AG09309 (cell line): Measurements from ENCODE around the gene HOXD9.

Experiments
- DNase-seq: peaks from one replicate; pipeline ENCODE4 v3.0.0-alpha.2; 2010; ENCODE audit warnings: low read depth
- H3K4me3 ChIP-seq: 2 replicates; pipeline ENCODE4 v1.5.1; 2011; ENCODE audit warnings: mild to moderate bottlenecking, low read depth, low read length, moderate library complexity; ENCODE audit not compliant: control insufficient read depth
- TF ChIP-seq, protein P1 (sequence below): IDR thresholded peaks from 2 replicates; pipeline ENCODE4 v1.5.1; 2011; ENCODE audit warnings: mild to moderate bottlenecking, low read depth, low read length, inconsistent platforms; ENCODE audit not compliant: insufficient read depth, control insufficient read depth; ENCODE audit errors: missing control alignments

The HOXD9 gene

DNA sequence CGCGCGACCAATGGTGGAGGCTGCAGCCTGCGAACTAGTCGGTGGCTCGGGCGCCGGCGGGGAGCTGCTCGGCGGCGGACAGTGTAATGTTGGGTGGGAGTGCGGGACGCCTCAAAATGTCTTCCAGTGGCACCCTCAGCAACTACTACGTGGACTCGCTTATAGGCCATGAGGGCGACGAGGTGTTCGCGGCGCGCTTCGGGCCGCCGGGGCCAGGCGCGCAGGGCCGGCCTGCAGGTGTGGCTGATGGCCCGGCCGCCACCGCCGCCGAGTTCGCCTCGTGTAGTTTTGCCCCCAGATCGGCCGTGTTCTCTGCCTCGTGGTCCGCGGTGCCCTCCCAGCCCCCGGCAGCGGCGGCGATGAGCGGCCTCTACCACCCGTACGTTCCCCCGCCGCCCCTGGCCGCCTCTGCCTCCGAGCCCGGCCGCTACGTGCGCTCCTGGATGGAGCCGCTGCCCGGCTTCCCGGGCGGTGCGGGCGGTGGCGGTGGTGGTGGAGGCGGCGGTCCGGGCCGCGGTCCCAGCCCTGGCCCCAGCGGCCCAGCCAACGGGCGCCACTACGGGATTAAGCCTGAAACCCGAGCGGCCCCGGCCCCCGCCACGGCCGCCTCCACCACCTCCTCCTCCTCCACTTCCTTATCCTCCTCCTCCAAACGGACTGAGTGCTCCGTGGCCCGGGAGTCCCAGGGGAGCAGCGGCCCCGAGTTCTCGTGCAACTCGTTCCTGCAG, at the start of gene HOXD9:
Gene HOXD9, plus strand, starts transcription at position 37 of the 728 bp plus-strand sequence. Its CDS starts 50 bp downstream, at position 87.
- no peak for DNase-seq
- peak within 1 kb of the TSS; percentile 8; the same call in 1 of the 2 replicates for H3K4me3 ChIP-seq
- TF ChIP-seq, protein P1, sequence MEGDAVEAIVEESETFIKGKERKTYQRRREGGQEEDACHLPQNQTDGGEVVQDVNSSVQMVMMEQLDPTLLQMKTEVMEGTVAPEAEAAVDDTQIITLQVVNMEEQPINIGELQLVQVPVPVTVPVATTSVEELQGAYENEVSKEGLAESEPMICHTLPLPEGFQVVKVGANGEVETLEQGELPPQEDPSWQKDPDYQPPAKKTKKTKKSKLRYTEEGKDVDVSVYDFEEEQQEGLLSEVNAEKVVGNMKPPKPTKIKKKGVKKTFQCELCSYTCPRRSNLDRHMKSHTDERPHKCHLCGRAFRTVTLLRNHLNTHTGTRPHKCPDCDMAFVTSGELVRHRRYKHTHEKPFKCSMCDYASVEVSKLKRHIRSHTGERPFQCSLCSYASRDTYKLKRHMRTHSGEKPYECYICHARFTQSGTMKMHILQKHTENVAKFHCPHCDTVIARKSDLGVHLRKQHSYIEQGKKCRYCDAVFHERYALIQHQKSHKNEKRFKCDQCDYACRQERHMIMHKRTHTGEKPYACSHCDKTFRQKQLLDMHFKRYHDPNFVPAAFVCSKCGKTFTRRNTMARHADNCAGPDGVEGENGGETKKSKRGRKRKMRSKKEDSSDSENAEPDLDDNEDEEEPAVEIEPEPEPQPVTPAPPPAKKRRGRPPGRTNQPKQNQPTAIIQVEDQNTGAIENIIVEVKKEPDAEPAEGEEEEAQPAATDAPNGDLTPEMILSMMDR, result no peak

DNA sequence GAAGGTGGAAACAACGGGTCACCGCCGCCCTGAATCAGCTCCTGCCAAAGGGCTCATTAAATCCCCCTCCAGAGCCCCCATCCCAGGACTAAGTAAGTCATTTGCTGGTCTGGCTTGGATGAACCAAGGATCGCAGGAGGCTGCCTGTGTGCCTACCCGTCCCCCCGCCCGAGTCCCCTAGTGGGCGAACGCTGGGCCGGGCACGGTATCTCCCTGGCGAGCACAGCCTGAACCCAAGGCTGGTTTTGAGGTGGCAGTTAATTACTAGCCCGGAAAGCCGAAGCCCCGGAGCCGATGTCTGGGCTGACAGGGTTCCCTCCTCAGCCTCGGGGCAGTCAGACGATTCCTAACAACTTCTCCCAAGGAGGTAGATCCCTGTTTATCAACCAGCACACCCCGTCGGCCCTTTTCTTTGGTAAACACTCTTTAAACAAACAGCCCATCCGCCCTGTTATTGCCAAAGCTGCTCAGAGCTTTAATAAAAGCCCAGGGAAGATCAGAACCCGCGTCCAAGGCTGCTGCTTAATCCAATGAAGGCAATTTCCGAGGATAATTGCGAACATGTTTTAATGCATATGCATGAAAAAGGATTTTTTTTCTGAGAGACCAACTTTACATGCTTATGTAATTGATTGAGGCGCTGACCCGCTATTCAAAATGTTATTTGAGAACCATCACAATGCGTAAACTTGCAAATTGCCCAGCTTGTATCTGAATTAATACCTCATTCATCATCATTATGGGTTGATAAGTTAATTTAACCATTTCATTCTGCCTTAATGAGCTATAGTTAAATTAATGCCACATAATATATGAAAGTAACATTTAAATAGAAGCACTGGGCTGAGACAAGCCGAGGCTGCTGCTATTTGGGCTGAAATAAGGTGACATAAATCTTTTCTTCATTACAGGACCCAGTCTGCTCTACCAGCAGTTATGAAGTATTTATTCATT, 49.3 kb upstream of the HOXD9 start:
- TF ChIP-seq, protein P1, result no peak
- H3K4me3 ChIP-seq, result no peak overlapping the region
- DNase-seq, result no peak

DNA sequence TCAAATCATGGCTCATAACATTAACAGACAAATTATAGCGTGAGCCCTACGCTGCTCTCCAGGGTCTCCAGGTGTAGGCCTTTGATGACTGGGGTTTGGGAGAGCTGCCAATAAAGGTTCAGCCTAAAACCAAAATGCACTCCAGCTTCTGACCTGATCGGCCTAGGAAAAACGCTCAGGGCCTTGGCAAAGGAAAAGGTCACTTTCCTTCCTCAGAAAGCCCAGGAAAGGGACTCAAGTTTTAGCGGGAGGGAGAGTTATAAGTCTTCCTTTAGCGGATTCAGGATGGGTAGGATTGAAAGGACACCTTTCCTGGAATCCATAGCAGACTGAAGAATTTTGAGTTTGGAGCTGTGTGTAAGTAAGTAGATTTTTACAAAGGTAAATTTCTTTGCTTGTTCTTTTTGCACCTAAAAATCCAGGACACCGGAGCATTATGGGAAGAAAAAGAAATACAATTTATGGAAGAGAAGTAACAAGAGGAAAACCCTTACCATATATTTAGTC, 47.5 kb upstream of the HOXD9 start:
- no peak overlapping the region for H3K4me3 ChIP-seq
- no peak for DNase-seq
- TF ChIP-seq, protein P1, result no peak

DNA sequence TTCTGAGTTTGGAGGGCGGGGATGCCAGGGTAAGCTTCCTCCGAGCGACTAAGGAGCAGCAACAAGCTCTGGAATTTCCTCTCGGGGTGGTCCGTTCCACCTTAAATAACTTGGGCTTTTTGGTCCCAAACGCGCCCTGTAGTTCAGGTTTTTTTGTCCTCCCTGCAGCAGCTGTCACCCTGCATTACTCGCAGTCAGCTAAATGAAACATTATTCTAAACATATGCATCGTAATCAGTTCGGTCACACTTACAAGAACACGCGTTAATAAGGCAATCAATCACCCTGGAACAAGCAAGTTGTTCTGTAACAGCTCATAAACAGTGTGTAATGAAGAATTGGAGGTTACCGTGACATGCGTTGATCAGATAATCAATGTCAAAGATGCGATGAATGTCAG, 47.0 kb upstream of the HOXD9 start:
- DNase-seq, result no peak

DNA sequence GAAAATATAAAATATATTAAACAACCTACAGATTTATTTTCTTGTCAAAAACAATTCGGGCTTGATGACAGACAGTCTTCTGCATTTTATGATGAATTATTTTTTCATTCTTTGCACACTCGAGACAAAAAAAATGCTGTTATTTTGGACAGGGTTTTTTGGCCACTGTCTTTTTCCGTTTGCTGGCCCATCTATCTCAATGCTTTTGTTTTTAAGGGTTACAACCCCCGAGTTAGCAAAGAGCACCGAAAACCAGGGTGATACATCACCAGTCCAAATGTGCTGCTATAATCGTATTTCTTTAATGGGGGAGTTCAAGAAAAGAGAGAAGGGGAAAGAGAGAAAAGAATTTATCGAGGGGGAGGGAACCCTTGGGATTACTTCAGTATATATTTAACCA, 46.5 kb upstream of the HOXD9 start:
- no peak for DNase-seq
- TF ChIP-seq, protein P1, result no peak
- no peak overlapping the region for H3K4me3 ChIP-seq

More for the DNA sequence above, 47.0 kb upstream of the HOXD9 start:
- H3K4me3 ChIP-seq, result no peak overlapping the region
- TF ChIP-seq, protein P1, result no peak

DNA sequence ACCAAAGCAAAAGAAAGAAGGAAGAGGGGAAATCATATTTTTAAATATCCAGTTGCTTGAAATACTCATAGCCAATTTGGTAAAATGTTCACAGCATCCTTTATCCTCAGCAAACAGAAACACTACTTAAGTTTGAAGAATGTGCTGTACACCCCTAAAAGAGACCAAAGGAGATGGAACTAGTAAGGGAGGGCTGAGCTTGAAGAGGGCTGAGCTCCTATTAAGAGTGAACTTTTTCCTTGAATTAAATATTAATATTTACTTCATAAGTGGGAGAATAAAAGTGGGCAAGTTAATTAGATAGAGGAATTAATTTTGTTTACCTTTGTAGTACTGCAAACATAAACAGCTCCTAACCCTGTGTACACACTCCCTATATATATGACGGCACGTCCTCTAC, 45.7 kb upstream of the HOXD9 start:
- H3K4me3 ChIP-seq, result no peak overlapping the region
- TF ChIP-seq, protein P1, result no peak
- DNase-seq, result no peak
